Sigmoid colon (tissue), 7 donors: Measurements from ENCODE around the gene LAMP5. TPM values are rescaled to one million over a fixed set of nuclear protein-coding genes. Genes with fewer than 3 reads are reported as not detected.

Source experiments
- DNase-seq: peaks from one replicate; pipeline ENCODE4 v3.0.0-alpha.2; 2019
- H3K27ac ChIP-seq, 4 donors: fragments of 200-600 bp; sonication (generic); one replicate each; pipeline ENCODE4 v1.5.1; 2016 to 2019; ENCODE audit warnings: mild to moderate bottlenecking in 1 of 4
- H3K27me3 ChIP-seq, 3 donors: fragments of 200-600 bp; sonication (generic); one replicate each; pipeline ENCODE4 v1.5.1; 2019; ENCODE audit warnings: mild to moderate bottlenecking in 1 of 3
- H3K36me3 ChIP-seq, 4 donors: fragments of 200-600 bp; sonication (generic); one replicate each; pipeline ENCODE4 v1.5.1; 2016 to 2019
- H3K4me1 ChIP-seq, 4 donors: fragments of 200-600 bp; sonication (generic); one replicate each; pipeline ENCODE4 v1.5.1; 2017 to 2019
- H3K4me3 ChIP-seq, 4 donors: fragments of 200-600 bp; sonication (generic); one replicate each; pipeline ENCODE4 v1.5.1; 2017 to 2019; ENCODE audit warnings: mild to moderate bottlenecking in 2 of 4, moderate library complexity in 1 of 4
- H3K9me3 ChIP-seq, 4 donors: fragments of 200-600 bp in 3 of 4; sonication (generic) in 3 of 4; one replicate each; pipeline versions ENCODE4 v1.5.1 to v1.6.1; 2013 to 2019
- CTCF ChIP-seq, 4 experiments: fragments of 450-650 bp in 3 of 4; fragments of 200-600 bp in 1 of 4; IDR thresholded peaks; one replicate each; pipeline ENCODE4 v1.5.1; 2016 to 2019; ENCODE audit warnings: antibody characterized with exemption in 4 of 4, mild to moderate bottlenecking in 3 of 4, moderate library complexity in 2 of 4
- EP300 ChIP-seq, 4 donors: sonication (generic); formaldehyde crosslinking; IDR thresholded peaks; one replicate each; pipeline ENCODE4 v1.6.1; 2017; ENCODE audit warnings: antibody characterized with exemption in 4 of 4
- POLR2A ChIP-seq, 2 donors: fragments of 450-650 bp; IDR thresholded peaks; one replicate each; pipeline ENCODE4 v1.6.1; 2016; ENCODE audit warnings: antibody characterized with exemption in 2 of 2, mild to moderate bottlenecking in 2 of 2, moderate library complexity in 2 of 2
- POLR2AphosphoS5 ChIP-seq, 4 donors: sonication (generic); formaldehyde crosslinking; IDR thresholded peaks; one replicate each; pipeline ENCODE4 v1.6.1; 2017; ENCODE audit warnings: antibody characterized with exemption in 4 of 4
- WGBS, 2 donors: extraction: QIAGEN DNeasy Blood & Tissue Kit; methylation state at CpG; one replicate each; pipeline ENCODE4 v1.1.7; 2013; 5-methylcytosine and 5-hydroxymethylcytosine counted together
- intact Hi-C: fragments of 100-400 bp; cut with DNase I; formaldehyde crosslinking; loops from one replicate; pipeline ENCODE4 v1.15.1; 2023
- polyA plus RNA-seq, 3 donors: library from polyadenylated mRNA; stranded (reverse); fragments of 200-250 nt; gene quantifications; one replicate each; pipeline ENCODE4 v1.2.3, GENCODE V29; 2013
- total RNA-seq, 4 donors: library from RNA; depleted of rRNA; stranded (reverse); fragments of >200 nt; gene quantifications; one replicate each; pipeline ENCODE4 v1.1.0, GENCODE V29; 2016
- donor health status: healthy with polysubstance abuse.
- donor health status: Bipolar disorder and iron deficiency.
- donor health status: healthy.

The LAMP5 gene
- total and polyA plus RNA-seq, 7 donors: 0.16 to 3.6 (median 0.63) TPM; not detected in 1

- Histone ChIP-seq H3K36me3 (no peaks in the 10 kb centered on the region), H3K9me3 (no peaks in the 10 kb centered on the region), H3K27me3 (no peaks in the 10 kb centered on the region), H3K27ac (no peak overlapping the region), H3K4me1 (no peaks in the 10 kb centered on the region), H3K4me3 (no peak overlapping the region)
- TF ChIP-seq POLR2AphosphoS5 (IDR thresholded peaks at IDR 0.05) (no peak), CTCF (IDR thresholded peaks at IDR 0.05) (no peak), POLR2A (IDR thresholded peaks at IDR 0.05) (no peak), EP300 (IDR thresholded peaks at IDR 0.05) (no peak)
- no peak for DNase-seq
- WGBS, 2 donors: 89 to 93% methylated on average over 2 of the region's 2 CpGs
- intact Hi-C loops: no loop called here
Observed at GRCh38 chr20:9483131-9483530, 31.3 kb upstream of the LAMP5 start.

GRCh38 chr20:9485614-9486340, 28.6 kb upstream of the LAMP5 start:
- H3K27me3 ChIP-seq: no peaks in the 10 kb centered on the region
- no peak for TF ChIP-seq POLR2AphosphoS5 (IDR thresholded peaks at IDR 0.05)
- TF ChIP-seq CTCF (IDR thresholded peaks at IDR 0.05): no peak
- no peak for TF ChIP-seq EP300 (IDR thresholded peaks at IDR 0.05)
- no peak for TF ChIP-seq POLR2A (IDR thresholded peaks at IDR 0.05)
- intact Hi-C loops: no loop called here
- H3K9me3 ChIP-seq: no peaks in the 10 kb centered on the region
- H3K4me3 ChIP-seq: no peak overlapping the region
- WGBS, 2 donors: 82 to 91% methylated on average over 9 of the region's 9 CpGs
- H3K27ac ChIP-seq: no peak overlapping the region
- no peaks in the 10 kb centered on the region for H3K36me3 ChIP-seq
- H3K4me1 ChIP-seq: no peaks in the 10 kb centered on the region
- DNase-seq: no peak

- Histone ChIP-seq H3K36me3 (no peaks in the 10 kb centered on the region), H3K4me3 (no peak overlapping the region), H3K27me3 (no peaks in the 10 kb centered on the region), H3K4me1 (no peaks in the 10 kb centered on the region), H3K27ac (no peak overlapping the region), H3K9me3 (no peaks in the 10 kb centered on the region)
- TF ChIP-seq EP300 (IDR thresholded peaks at IDR 0.05) (no peak), POLR2AphosphoS5 (IDR thresholded peaks at IDR 0.05) (no peak), POLR2A (IDR thresholded peaks at IDR 0.05) (no peak), CTCF (IDR thresholded peaks at IDR 0.05) (no peak)
- no peak for DNase-seq
- WGBS, 2 donors: 85 to 90% methylated on average over 4 of the region's 4 CpGs
- intact Hi-C loops: no loop called here
Observed at GRCh38 chr20:9487231-9487630, 27.2 kb upstream of the LAMP5 start.

GRCh38 chr20:9488063-9488462, 26.3 kb upstream of the LAMP5 start:
- no peak overlapping the region for H3K27ac ChIP-seq
- 52 to 67% methylated on average over 2 of the region's 2 CpGs for WGBS, 2 donors
- H3K27me3 ChIP-seq: no peaks in the 10 kb centered on the region
- no peak overlapping the region for H3K4me3 ChIP-seq
- no peaks in the 10 kb centered on the region for H3K36me3 ChIP-seq
- intact Hi-C loops: no loop called here
- TF ChIP-seq CTCF (IDR thresholded peaks at IDR 0.05) (no peak), POLR2AphosphoS5 (IDR thresholded peaks at IDR 0.05) (no peak), POLR2A (IDR thresholded peaks at IDR 0.05) (no peak), EP300 (IDR thresholded peaks at IDR 0.05) (no peak)
- H3K4me1 ChIP-seq: no peaks in the 10 kb centered on the region
- no peaks in the 10 kb centered on the region for H3K9me3 ChIP-seq
- no peak for DNase-seq

GRCh38 chr20:9490161-9490560, 24.2 kb upstream of the LAMP5 start:
- DNase-seq: no peak
- Histone ChIP-seq H3K36me3 (no peaks in the 10 kb centered on the region), H3K9me3 (no peaks in the 10 kb centered on the region), H3K4me3 (no peak overlapping the region), H3K4me1 (no peaks in the 10 kb centered on the region), H3K27ac (no peak overlapping the region), H3K27me3 (no peaks in the 10 kb centered on the region)
- no peak for TF ChIP-seq POLR2A (IDR thresholded peaks at IDR 0.05)
- TF ChIP-seq POLR2AphosphoS5 (IDR thresholded peaks at IDR 0.05): no peak
- TF ChIP-seq EP300 (IDR thresholded peaks at IDR 0.05): no peak
- no peak for TF ChIP-seq CTCF (IDR thresholded peaks at IDR 0.05)
- WGBS, 2 donors: 81 to 84% methylated on average over 3 of the region's 3 CpGs
- intact Hi-C loops: no loop called here
